ENCODE data around the gene ZSWIM1.
"Not testable (repeated sequence)": the region's sequence is repeated elsewhere in the genome, so short reads cannot be mapped to it uniquely, and the experiment has no call there.

ZSWIM1 gene

DNA sequence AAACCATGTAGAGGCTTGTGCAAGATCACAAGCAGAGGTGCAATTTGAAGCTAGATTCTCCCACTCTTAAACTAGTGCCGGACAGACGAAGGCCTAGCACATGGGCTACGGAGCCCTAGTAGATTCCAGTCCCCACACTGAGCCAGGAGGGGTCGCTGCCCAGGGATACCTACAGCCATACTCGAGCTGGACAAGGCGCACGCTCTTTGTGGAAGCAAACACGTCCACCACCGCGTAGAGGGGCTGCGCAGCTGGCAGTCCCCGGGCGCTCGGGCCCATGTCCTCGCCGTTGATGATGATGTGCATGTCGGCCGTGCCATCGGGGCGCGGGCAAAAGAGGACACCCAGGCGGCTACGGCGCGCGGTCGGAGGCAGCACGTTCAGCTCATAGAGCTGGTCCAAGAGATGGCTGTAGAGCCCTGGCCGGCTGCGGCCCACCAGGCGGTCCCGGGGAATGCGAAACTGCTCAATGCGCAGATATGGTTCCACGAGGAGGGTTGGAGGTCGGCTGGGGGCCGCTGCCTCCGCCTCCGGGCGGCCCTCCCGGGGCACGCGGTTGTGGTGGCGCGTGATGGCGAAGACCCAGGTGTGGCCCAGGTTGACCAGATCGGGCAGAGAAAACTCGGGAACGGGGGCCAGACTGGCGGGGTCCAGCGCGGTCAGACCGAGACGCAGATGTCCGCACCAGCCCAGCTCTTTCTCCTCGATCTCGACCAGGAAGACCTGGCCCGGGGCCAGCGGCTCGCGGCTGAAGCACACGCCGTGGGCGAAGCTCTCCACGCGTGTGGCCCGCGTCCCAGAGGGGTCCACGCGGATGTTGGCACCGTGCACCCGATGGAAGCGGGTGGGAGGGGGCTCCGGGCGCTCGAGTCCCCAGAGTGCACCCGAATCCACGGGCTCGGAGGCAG, 9.3 kb downstream of the ZSWIM1 start:
- peak; percentile 60 for DNase-seq (ENCODE audit: low read depth)

DNA sequence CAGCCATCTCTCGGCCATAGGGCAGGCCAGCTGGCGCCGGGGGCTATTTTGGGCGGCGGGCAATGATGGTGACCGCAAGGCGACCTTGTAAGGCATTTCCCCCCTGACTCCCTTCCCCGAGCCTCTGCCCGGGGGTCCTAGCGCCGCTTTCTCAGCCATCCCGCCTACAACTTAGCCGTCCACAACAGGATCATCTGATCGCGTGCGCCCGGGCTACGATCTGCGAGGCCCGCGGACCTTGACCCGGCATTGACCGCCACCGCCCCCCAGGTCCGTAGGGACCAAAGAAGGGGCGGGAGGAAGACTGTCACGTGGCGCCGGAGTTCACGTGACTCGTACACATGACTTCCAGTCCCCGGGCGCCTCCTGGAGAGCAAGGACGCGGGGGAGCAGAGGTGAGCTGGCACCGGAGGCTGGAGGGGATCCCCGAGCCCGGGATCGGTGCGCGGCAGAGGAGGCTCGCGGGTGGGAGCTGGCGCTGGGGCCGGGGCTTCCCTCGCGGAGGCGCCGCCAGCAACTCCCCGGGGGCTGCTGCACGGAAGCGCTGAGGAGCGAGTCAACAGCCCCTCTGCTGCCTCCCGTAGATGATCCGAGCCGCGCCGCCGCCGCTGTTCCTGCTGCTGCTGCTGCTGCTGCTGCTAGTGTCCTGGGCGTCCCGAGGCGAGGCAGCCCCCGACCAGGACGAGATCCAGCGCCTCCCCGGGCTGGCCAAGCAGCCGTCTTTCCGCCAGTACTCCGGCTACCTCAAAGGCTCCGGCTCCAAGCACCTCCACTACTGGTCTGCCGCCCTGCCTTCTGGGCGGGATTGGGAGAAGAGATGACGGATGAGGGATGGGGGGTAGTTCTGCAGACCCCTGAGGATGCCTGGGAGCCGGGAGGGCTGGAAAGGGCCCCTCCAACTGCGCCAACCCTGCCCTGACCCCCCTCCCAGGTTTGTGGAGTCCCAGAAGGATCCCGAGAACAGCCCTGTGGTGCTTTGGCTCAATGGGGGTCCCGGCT, 10.3 kb downstream of the ZSWIM1 start, which contains the start of the genes CTSA and NEURL2:
Gene CTSA (plus strand): TSS at position 351 of the 999 bp plus-strand sequence. CDS start 234 bp downstream, at position 585.
Gene NEURL2 (minus strand): TSS at position 224 of the 999 bp plus-strand sequence. CDS start 217 bp downstream, at position 7.
- peak; percentile 82 for DNase-seq (ENCODE audit: low read depth)

DNA sequence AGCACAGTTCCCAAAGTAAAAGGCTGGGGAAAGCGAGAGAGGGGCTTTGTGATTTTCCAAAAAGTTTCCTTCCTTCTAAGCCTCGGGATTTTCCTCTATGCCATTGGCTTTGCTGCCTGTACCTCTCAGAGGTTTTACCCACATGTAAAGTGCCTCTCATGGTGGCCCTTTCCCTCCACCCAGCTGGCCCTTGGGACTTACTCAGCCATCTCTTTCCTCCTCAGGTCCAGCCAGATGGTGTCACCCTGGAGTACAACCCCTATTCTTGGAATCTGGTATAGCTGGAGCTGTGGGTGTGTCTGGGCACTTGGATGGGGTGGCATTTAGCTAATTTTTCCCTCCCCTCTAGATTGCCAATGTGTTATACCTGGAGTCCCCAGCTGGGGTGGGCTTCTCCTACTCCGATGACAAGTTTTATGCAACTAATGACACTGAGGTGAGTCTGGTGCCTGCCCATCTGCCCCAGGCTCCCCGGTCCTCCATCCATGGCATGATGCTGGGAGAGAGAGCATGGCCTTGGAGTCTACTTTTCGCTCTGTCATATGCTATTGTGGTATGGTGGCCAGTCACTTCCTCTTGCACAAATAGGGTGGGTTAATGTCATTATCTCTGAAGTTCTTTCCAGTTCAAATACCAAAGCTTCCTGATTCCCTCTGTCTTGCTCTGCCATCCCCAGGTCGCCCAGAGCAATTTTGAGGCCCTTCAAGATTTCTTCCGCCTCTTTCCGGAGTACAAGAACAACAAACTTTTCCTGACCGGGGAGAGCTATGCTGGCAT, 11.2 kb downstream of the ZSWIM1 start:
- no peak for DNase-seq (ENCODE audit: low read depth)

DNA sequence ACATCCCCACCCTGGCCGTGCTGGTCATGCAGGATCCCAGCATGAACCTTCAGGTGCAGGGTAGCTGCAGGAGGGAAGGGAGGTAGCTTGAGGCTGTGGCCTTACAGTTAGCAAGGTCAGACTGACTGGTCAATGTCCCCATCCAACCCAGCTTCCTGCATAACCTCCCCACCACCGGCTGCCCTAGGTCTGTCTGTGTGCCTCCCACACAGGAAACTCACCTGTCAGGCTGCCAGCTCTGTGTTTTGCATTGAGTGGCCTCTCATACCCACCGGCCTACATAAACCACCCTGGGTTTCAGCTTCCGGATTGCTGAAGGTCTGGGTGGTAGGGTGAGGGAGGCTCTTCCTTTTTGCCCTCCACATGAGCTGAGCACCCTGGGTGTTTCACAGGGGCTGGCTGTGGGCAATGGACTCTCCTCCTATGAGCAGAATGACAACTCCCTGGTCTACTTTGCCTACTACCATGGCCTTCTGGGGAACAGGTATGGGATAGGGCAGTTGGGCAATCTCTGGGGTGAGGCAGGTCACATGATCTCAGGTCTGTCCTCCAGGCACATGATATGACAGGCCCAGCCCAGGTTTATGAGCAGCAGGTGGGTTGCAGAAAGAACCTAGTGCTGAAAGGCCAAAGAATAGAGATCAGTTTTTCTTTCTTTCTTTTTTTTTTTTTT, 11.9 kb downstream of the ZSWIM1 start:
- no peak for DNase-seq (ENCODE audit: low read depth)

DNA sequence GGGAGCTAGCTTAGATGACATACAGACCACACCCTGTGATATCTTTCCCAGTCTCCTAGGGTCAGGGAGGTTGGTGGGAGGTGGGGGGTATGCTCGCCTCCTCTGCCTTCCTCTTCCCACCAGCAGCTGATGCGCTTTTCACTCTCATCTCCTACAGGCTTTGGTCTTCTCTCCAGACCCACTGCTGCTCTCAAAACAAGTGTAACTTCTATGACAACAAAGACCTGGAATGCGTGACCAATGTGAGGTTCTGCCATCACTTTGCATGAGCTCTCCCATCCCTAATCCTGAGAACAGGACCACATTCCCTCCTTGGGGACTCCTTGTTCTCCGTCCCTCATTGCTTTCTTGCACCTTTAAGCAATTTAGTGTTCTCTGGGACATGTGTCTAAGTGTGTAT, 12.8 kb downstream of the ZSWIM1 start:
- no peak for DNase-seq (ENCODE audit: low read depth)

DNA sequence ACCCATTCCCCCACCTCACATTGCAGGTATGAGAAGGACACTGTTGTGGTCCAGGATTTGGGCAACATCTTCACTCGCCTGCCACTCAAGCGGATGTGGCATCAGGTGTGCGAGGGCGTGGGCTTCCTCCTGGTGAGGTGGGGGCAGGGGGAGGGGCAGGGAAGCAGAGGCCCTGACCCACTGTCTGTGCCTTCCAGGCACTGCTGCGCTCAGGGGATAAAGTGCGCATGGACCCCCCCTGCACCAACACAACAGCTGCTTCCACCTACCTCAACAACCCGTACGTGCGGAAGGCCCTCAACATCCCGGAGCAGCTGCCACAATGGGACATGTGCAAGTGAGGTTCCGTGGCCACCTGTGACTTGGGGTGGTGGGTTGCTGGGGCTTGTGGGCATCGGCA, 13.8 kb downstream of the ZSWIM1 start:
- DNase-seq (ENCODE audit: low read depth), result no peak

DNA sequence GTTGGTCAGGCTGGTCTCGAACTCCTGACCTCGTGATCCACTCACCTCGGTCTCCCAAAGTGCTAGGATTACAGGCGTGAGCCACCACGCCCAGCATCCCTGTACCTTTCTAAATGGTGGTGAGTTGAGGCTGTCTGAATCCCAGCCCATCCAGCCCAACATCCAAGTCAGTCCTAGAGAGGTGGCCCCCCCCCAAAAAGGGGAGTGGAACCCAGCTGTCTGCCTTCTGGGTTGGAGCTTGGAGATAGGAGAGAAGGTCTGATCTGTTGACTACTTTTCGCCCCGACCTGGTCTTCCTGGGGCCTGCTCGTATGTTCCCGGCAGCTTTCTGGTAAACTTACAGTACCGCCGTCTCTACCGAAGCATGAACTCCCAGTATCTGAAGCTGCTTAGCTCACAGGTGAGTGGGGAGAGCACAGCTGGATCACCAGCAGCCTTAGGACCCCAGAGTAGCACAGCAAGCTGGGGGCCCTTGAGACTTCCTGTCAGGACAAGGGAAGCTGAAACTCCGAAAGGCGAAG, 15.7 kb downstream of the ZSWIM1 start:
- no peak for DNase-seq (ENCODE audit: low read depth)

DNA sequence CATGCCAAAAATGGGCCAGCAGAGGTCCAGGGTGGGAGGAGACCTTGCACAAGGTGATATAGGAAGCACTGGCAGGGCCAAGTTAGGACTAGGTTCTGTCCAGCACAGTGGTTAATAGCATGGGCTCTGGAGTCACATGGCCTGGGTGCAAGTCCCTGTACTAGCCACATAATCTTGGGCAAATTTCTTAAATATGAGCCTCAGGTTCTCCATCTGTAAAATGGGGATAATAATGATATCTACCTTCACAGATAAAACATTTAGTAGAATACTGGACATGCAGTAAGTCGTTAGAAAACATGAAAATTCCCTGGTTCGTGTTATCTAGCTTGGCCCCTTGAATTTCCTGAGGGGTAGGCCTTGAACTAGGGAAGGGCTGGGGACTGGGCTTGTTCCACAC, 16.3 kb downstream of the ZSWIM1 start:
- no peak for DNase-seq (ENCODE audit: low read depth)

DNA sequence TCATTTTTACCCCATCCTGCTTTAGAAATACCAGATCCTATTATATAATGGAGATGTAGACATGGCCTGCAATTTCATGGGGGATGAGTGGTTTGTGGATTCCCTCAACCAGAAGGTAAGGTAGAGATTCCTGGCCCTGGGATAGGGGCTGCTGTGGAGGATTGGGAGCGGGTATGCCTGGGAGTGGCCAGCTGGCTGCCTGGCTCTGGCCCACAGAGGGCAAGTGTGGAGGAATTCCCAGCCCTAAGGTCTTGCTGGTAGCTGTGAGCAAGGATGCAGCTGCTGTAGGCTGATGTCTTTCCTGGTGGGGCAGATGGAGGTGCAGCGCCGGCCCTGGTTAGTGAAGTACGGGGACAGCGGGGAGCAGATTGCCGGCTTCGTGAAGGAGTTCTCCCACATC, 16.7 kb downstream of the ZSWIM1 start:
- DNase-seq (ENCODE audit: low read depth), result no peak

DNA sequence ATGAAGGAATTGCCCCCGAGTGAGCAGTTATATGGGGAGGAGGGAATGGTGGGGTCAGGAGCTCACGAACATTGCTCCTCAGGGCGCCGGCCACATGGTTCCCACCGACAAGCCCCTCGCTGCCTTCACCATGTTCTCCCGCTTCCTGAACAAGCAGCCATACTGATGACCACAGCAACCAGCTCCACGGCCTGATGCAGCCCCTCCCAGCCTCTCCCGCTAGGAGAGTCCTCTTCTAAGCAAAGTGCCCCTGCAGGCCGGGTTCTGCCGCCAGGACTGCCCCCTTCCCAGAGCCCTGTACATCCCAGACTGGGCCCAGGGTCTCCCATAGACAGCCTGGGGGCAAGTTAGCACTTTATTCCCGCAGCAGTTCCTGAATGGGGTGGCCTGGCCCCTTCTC, 17.3 kb downstream of the ZSWIM1 start:
- no peak for DNase-seq (ENCODE audit: low read depth)

DNA sequence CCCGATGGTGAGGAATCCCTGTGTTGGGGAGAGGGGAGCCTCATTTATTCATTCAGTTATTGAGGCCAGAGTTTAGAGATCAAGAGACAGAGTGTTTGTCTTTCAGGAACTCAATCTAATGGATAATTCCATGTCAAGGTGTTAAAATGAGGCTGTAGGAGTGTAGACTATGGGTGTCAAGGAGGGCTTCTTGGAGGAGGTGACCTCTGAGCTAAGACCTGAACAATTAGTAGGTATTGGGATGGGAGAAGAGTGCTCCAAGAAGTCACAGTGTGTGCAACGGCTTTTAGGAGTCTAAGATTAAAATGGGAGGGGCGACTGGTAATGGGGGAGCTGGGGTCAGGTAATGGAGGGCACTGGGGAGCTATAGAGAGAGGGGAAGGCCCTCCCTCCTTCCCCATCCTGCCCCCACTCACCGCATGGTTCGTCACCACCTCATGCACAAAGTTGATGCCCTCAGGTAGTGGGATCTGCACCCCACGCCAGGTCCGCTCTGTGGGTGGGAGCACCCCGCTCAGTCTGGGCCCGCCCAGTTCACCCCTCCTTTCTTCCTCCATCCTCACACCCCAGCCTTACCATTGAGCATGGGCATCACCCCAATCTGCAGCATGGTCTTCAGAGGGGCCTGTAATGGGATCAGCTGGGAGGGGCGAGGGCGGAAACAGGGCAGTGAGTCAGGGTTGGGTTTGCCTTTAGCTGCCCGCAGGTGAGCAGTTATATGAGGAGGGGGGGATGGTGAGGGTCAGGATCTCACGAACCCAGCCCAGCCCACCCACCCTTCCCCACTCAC, 18.2 kb downstream of the ZSWIM1 start:
- no peak for DNase-seq (ENCODE audit: low read depth)

DNA sequence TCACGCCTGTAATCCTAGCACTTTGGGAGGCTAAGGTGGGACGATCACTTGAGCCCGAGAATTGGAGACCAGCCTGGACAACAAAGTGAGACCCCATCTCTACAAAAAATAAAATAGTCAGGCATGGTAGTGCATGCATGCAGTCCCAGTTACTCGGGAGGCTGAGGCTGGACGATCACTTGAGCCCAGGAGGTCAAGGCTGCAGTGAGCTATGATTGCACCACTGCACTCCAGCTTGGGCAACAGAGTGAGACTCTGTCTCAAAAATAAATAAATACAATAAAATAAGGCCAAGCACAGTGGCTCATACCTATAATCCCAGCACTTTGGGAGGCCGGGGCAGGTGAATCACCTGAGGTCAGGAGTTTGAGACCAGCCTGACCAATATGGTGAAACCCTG, 20.3 kb downstream of the ZSWIM1 start:
- not testable (repeated sequence) for DNase-seq (ENCODE audit: low read depth)

DNA sequence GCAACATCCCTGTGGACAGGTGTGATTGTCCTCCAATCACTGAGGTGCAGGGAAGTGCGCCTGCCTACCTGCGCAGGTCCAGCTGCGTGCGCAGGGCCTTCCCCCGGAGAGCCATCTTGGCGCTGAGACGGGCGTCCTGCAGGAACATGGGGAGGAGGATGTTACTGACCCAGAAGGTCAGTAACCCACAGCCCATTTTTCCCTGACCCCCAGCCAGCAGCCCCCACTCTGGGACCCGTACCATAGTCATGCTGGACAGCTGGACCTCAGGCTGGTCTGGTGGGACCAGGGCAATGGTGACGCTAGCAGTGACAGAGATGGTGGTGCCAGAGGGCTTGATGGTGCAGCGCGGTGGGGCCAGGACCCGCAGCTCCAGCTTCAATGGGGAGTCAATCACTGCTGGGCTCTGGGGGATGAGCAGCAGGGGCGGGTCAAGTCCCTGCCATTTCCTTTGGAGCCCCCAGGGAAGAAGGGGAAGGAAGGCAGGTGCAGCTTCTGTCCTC, 21.2 kb downstream of the ZSWIM1 start:
- no peak for DNase-seq (ENCODE audit: low read depth)

DNA sequence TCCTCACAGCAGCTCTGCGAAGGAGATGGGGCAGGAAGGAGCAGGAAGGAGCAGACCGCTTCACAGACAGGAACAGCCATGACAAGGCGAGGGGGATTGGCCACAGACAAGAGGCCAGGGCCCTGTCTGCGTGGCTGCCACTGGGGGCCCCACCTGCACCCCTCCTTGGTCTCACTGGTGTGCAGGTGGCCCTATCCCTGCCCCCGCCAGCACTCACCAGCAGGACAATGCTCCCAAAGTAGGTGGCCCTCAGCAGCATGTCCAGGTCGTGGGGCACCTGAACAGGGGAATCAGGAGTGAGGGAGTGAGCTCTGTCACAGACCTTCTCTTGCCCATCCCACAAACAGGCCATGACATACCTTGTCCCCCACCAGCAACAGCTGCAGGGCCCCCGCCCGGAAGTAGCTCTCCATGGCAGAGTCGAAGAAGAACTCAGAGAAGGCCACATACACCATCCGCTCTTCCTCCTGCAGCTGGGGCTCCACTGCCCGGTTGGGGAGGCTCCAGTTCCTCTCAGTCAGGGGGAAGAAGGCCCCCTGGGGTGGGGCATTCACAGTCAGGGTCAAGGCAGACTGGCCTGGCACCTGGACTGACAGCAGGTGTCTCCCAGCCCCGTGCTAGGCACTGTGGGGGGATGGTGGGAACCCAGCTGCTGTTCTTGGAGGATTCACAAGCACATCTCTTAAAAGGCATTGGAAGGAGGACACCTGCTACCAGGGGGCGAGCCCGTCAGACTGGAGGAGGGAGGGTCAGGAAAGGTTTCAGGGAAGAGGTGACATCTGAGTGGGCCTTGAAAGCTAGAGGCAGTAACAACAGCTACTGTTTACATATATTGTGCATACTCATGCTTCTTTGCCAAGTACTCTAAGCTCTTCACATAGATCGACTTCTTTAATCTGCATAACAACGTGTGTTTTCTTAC, 23.8 kb downstream of the ZSWIM1 start:
- no peak for DNase-seq (ENCODE audit: low read depth)

DNA sequence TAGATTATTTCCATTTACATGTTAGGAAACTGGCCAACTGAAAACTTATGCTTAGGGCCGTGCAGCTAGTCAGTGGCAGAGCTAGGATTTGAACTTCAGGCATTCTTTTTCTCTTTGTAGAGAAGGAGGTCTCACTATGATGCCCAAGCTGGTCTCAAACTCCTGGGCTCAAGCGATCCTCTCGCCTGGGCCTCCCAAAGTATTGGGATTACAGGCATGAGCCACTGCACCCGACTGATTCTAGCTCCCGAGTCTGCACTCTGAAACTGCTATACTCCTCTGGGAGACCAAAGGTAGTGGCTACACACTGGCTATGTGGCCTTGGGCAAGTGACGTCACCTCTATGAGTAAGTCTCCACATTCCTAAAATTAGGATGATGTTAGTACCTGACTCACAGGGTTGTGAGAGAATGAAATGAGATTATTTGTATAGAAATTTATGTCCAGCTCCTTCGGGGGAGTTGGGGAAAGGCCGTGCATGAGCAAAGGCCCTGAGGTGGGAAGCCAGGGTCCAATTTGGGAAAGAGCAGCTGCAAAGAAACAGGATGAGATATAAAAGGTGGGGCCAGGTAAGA, 24.6 kb downstream of the ZSWIM1 start:
- DNase-seq (ENCODE audit: low read depth), result peak; percentile 65

DNA sequence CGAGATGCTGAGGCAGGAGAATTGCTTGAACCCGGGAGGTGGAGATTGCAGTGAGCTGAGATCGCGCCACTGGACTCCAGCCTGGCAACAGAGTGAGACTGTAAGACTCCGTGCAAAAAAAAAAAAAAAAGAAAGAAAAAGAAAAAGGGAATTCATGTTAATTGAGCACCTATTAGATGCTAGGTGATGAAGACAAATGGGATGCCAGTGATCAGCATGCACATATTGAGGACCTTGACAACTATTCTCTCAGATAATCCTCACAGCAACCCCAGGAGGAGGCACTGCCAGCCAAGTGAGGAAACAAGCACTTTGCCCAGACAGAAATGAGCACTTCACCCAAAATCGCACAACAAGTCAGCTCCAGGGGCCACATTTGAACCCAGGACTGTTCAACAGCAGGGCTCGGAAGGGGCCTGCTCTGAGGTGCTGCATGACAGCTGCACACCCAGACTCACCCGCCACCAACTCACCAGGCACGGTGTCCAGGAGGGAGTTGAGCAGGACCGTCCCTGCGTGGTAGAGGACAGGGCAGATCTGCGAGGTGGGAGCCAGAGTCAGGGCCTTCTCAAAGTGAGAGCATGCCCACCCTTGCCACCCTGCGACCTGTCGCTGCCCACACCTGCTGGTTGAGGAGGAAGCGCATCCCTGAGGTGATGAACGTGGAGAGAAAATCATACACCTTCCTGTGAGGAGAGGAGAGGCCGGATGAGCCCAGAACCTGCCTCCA, 26.4 kb downstream of the ZSWIM1 start:
- no peak for DNase-seq (ENCODE audit: low read depth)

DNA sequence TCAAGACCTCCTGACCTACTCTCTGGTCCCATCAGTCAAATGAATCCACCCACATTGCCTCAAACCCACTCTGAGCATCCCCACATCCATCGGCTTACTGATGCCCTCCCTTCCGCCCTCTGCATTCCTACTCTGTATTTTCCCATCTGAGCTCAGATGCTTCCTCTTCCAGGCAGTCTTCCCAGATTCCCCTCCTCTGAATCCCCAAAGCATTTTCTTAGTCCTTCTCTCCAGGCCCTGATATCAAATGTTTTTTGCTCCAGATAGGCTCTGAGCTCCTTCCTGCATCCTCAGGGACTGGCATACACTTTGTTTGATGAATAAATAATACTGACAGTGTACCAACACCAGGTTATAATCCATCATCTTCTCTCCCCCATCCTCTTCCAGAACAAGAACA, 27.1 kb downstream of the ZSWIM1 start:
- no peak for DNase-seq (ENCODE audit: low read depth)

DNA sequence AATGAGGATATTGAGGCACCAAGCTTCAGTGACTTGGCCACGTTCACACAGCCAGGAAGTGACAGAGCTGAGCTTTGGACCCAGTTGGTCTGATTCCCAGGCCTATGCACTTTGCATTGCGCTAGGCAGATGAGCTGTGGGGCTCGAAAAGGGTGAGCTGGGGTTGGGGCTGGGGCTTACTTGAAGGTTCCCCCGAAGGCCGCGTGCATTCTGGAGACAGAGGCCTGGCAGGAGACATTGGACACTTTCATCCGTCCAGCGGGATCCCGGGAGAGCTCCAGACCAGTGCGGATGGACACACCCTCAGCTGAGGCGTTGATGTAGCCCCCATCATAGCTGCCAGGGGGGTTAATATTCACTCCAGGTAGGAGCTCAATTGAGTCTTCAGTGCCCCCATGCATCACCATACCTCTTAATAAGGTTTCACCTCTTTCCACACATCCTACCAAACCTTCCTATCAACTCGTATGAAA, 28.3 kb downstream of the ZSWIM1 start:
- no peak for DNase-seq (ENCODE audit: low read depth)
